HG03045 (cell line): ENCODE measurements around the gene CDH24.

Experiments used
- ATAC-seq: cut with Tn5 transposase; IDR thresholded peaks from one replicate; pipeline ENCODE4 v1.9.1; 2021; ENCODE audit warnings: mild to moderate bottlenecking, moderate library complexity; ENCODE audit not compliant: unreplicated experiment

The CDH24 gene

GRCh38 chr14:23091294-23092225 is 34.2 kb upstream of the CDH24 start:
- no peak for ATAC-seq

- ATAC-seq, result no peak
These were observed 32.9 kb upstream of the CDH24 start for GRCh38 chr14:23090254-23090636.

- ATAC-seq, result no peak
These were observed 32.4 kb upstream of the CDH24 start for GRCh38 chr14:23089498-23090253.

- ATAC-seq, result no peak
These were observed 29.2 kb upstream of the CDH24 start for GRCh38 chr14:23086565-23086964.

GRCh38 chr14:23085458-23085857 is 28.1 kb upstream of the CDH24 start:
- ATAC-seq, result no peak

GRCh38 chr14:23080474-23080873 is 23.2 kb upstream of the CDH24 start:
- no peak for ATAC-seq

GRCh38 chr14:23079716-23080115 is 22.4 kb upstream of the CDH24 start:
- no peak for ATAC-seq

- no peak for ATAC-seq
These were observed 21.4 kb upstream of the CDH24 start for GRCh38 chr14:23078692-23079116.

- no peak for ATAC-seq
These were observed 20.6 kb upstream of the CDH24 start for GRCh38 chr14:23077962-23078361.

GRCh38 chr14:23076785-23077408 is 19.6 kb upstream of the CDH24 start:
- no peak for ATAC-seq

GRCh38 chr14:23074906-23075305 is 17.6 kb upstream of the CDH24 start:
- no peak for ATAC-seq

GRCh38 chr14:23071921-23072539 is 14.7 kb upstream of the CDH24 start:
- ATAC-seq, result no peak

GRCh38 chr14:23071244-23071920 is 14.1 kb upstream of the CDH24 start:
- peak; percentile 87 for ATAC-seq

GRCh38 chr14:23070262-23071129 is 13.2 kb upstream of the CDH24 start:
- ATAC-seq, result no peak

GRCh38 chr14:23069413-23069806 is 12.1 kb upstream of the CDH24 start:
- ATAC-seq, result no peak

- ATAC-seq, result peak; percentile 63
These were observed 11.6 kb upstream of the CDH24 start for GRCh38 chr14:23068789-23069412.

GRCh38 chr14:23067847-23068788 is 10.8 kb upstream of the CDH24 start:
- ATAC-seq, result no peak
